ENCODE results near the gene ELFN1. TPM values are rescaled to one million over a fixed set of nuclear protein-coding genes. Genes with fewer than 3 reads are reported as not detected.

The ELFN1 gene
- 1 to 10 TPM in 1 of 5 donors, under 1 TPM in 3, not detected in 1; 0.43 to 4.3 (median 0.50) TPM for total RNA-seq
- under 1 TPM; 0.19 to 0.76 (median 0.53) TPM for polyA plus RNA-seq
- long read RNA-seq, donor 1: 0 reads
- long read RNA-seq, donor 2: 0 reads
- long read RNA-seq, donor 3: 0 reads
- long read RNA-seq, donor 4: 0 reads
- long read RNA-seq, donor 5: 0 reads
- long read RNA-seq, donor 6, partial matches to known transcripts: 0 of 1 reads
- long read RNA-seq, donor 6, other reads (novel, unspliced or antisense): 0 of 1 reads
- long read RNA-seq, donor 7: 0 reads
- long read RNA-seq, donor 8: 0 reads
- long read RNA-seq, donor 9: 0 reads
- long read RNA-seq, donor 10: 0 reads

DNA sequence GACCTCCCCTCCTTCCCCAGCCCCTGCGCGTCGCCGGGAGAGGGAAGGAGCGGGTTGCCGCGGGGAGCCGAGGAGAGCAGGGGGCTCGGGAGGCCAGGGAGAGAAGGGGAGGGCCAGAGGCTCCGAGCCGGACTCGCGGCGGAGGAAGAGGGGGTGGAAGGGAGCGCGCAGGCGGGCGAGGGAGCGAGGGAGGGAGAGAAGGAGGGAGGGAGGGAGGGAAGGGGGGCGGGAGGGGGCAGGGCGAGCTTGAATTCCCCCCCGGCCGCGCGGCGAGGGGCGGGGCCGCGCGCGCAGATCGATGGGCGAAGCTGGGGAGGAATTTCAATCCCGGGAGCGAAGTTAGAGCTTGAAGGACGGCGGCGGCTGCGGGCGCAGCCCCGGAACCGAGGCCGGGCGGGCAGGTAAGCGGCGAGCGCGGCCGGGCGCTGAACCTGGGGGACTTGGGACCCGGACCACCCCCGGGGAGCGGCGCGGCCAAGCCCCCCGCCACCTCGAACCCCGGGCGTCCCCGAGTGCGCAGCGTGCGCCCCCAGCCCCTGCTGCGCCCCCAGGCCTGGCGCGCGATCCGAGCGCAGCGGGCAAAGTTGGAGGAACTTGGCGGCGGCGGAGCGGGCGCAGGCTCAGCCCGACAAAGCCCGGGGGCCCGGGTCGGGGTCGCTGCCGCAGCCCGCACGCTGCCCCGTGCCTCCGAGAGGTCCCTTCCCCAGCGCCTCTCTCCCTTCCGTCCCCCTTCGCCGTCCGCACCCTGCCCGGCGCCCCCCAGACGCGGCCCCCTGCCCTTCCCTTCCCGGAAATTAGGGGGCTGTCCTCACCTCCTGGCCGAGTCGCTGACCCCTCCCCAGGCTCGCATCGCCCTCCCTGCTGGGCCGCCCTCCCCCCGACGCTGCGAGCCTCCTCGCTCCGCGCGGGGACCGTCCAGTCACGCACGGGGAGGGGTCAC, at the start of gene ELFN1:
Gene ELFN1 (plus strand): TSS at position 324 of the 940 bp plus-strand sequence. CDS start 74,320 bp downstream, outside the sequence.
- Histone ChIP-seq H3K9me3 (no peaks in the 10 kb centered on the region), H3K27me3 (peaks cover 17 to 100% (median 99%) of the 10 kb centered on the region in 3 donors), H3K36me3 (no peaks in the 10 kb centered on the region), H3K4me1 (peaks cover 43 to 56% (median 55%) of the 10 kb centered on the region in 4 donors), H3K27ac (no peak within 1 kb of the TSS), H3K4me3 (peak within 1 kb of the TSS; percentile 32 to 45 (median 44))
- TF ChIP-seq EP300 (IDR thresholded peaks at IDR 0.05) (no peak), POLR2AphosphoS5 (IDR thresholded peaks at IDR 0.05) (no peak), POLR2A (IDR thresholded peaks at IDR 0.05) (no peak)
- TF ChIP-seq, protein P1, sequence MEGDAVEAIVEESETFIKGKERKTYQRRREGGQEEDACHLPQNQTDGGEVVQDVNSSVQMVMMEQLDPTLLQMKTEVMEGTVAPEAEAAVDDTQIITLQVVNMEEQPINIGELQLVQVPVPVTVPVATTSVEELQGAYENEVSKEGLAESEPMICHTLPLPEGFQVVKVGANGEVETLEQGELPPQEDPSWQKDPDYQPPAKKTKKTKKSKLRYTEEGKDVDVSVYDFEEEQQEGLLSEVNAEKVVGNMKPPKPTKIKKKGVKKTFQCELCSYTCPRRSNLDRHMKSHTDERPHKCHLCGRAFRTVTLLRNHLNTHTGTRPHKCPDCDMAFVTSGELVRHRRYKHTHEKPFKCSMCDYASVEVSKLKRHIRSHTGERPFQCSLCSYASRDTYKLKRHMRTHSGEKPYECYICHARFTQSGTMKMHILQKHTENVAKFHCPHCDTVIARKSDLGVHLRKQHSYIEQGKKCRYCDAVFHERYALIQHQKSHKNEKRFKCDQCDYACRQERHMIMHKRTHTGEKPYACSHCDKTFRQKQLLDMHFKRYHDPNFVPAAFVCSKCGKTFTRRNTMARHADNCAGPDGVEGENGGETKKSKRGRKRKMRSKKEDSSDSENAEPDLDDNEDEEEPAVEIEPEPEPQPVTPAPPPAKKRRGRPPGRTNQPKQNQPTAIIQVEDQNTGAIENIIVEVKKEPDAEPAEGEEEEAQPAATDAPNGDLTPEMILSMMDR (IDR thresholded peaks at IDR 0.05): no peak
- intact Hi-C loops (cut with DNase I; ENCODE audit: low total_unique reads): no loop called here
- DNase-seq: peak in 1 of 2 donors; percentile 91
- 0 to 4% (median 1%) methylated on average over 44 to 107 of the region's 110 CpGs for WGBS, 5 donors

DNA sequence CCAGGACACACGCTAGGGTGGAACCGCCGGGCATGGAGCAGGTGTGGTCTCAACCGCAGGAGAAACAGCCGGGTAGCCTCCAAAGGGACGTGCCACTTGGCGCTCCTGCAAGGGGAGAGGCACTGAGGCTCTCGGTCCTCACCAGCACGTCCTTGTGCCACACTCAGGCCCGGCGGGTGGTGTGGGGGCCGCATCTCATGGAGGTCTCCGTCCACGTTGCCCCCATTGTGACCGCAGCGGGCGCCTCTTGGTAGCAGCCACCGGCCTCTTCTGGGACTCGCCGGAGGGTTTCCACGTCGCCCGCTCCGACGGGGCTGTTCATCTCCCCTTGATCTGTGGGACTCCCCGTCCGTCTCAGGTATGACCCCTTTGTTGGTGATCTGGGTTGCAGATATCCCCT, 49.2 kb upstream of the ELFN1 start:
- intact Hi-C loops (cut with DNase I; ENCODE audit: low total_unique reads): no loop called here
- WGBS, 5 donors: 87 to 92% (median 88%) methylated on average over 14 to 27 of the region's 27 CpGs
- Histone ChIP-seq H3K4me1 (no peaks in the 10 kb centered on the region), H3K27ac (no peak overlapping the region), H3K36me3 (no peaks in the 10 kb centered on the region), H3K4me3 (no peak overlapping the region), H3K27me3 (peaks cover 0 to 31% (median 0%) of the 10 kb centered on the region in 3 donors), H3K9me3 (no peaks in the 10 kb centered on the region)
- TF ChIP-seq, protein P1 (IDR thresholded peaks at IDR 0.05): no peak
- no peak for TF ChIP-seq EP300 (IDR thresholded peaks at IDR 0.05)
- no peak for TF ChIP-seq POLR2A (IDR thresholded peaks at IDR 0.05)
- no peak for DNase-seq

DNA sequence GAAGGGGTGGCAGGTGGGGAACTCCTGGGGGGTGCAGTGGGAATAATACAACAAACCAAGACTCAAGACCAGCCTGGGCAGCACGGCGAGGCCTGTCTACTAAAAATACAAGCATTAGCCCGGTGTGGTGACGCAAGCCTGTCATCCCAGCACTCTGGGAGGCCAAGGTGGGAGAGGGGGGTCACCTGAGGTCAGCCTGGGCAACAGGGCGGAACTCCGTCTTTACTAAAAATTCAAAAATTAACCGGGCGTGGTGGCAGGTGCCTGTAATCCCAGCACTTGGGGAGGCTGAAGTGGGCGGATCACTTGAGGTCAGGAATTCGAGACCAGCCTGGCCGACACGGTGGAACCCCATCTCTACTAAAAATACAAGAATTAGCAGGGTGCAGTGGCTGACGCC, 48.4 kb upstream of the ELFN1 start:
- TF ChIP-seq, protein P1 (IDR thresholded peaks at IDR 0.05): no peak
- TF ChIP-seq POLR2A (IDR thresholded peaks at IDR 0.05): no peak
- TF ChIP-seq EP300 (IDR thresholded peaks at IDR 0.05): no peak
- DNase-seq: no peak

DNA sequence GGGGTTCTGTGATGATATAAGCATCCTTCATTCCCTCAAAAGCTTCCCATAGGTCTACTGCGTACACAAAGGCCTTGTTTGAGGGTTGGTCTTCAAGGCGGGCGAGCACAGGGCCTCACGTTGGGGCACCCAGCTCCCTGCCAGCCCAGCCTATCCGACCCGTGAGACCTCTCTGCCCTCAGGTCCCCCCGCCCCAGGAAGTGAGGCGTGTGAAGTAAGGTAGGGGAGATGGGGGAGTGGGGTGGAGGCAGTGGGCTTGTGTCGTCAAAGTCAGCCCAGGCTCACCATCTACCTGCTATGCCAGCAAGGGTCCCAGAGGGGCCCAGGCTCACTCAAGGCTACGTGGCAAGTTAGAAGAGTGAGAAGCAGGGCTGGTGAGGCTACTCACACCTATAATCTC, 47.6 kb upstream of the ELFN1 start:
- WGBS, 5 donors: 77 to 87% (median 82%) methylated on average over 9 to 10 of the region's 10 CpGs
- TF ChIP-seq, protein P1 (IDR thresholded peaks at IDR 0.05): no peak
- TF ChIP-seq POLR2A (IDR thresholded peaks at IDR 0.05) (no peak), EP300 (IDR thresholded peaks at IDR 0.05) (no peak), POLR2AphosphoS5 (IDR thresholded peaks at IDR 0.05) (no peak)
- peaks cover 0 to 31% (median 0%) of the 10 kb centered on the region in 3 donors for H3K27me3 ChIP-seq
- H3K27ac ChIP-seq: no peak overlapping the region
- H3K4me1 ChIP-seq: no peaks in the 10 kb centered on the region
- no peak for DNase-seq
- H3K9me3 ChIP-seq: peaks cover 0 to 3% (median 0%) of the 10 kb centered on the region in 4 donors
- no peak overlapping the region for H3K4me3 ChIP-seq
- no peaks in the 10 kb centered on the region for H3K36me3 ChIP-seq
- intact Hi-C loops (cut with DNase I; ENCODE audit: low total_unique reads): no loop called here

More for the DNA sequence above, 48.4 kb upstream of the ELFN1 start:
- Histone ChIP-seq H3K27me3 (peaks cover 0 to 31% (median 0%) of the 10 kb centered on the region in 3 donors), H3K9me3 (peaks cover 0 to under 1% (median 0%) of the 10 kb centered on the region in 4 donors), H3K36me3 (no peaks in the 10 kb centered on the region), H3K27ac (no peak overlapping the region), H3K4me1 (no peaks in the 10 kb centered on the region), H3K4me3 (no peak overlapping the region)
- 89 to 92% (median 92%) methylated on average over 13 of the region's 13 CpGs for WGBS, 5 donors
- intact Hi-C loops (cut with DNase I; ENCODE audit: low total_unique reads): no loop called here
